HG03469 (cell line): ENCODE results near the gene ERMARD.

Experiments
- ATAC-seq: cut with Tn5 transposase; IDR thresholded peaks from one replicate; pipeline ENCODE4 v1.9.1; 2021; ENCODE audit warnings: mild to moderate bottlenecking, moderate library complexity, moderate number of reproducible peaks; ENCODE audit not compliant: unreplicated experiment

Gene ERMARD

DNA sequence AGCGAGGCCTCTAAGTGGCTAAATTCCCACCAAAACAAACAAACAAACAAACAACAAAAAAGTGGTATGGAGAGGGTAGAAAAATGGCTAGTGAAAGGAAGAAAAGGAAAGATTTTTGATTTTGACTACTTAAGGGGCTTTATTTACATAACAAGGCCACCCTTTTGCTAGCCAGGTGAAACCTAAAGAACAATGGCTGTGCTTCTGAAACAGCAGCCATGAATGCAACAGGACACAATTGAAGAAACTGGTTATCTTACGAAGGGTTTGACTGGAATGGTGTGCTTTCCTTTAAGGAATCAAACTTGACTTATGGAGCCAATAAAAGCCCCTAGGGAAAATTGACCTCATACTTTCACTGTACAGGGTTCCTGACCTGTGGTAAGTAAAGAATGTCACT is 68.9 kb downstream of the ERMARD start:
- no peak for ATAC-seq

DNA sequence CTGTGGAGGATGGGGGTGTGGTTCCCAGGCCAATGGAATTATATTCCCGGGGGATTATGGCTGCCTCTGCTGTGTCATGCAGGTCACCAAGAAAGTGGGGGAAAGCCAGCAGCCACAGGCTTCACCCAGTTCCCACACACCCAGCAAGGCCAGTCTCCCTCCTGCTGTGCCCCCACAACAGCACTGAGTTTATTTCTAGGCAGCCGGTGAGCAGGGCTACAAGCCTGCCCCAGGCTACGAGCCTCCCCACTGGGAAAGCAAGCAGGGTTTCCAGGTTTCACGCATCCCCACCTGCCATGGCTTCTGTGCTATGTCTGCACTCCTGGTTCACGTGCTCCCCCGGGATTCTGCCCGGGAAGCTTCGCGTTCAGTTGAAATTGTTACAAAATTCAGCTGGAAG is 72.6 kb downstream of the ERMARD start:
- no peak for ATAC-seq

DNA sequence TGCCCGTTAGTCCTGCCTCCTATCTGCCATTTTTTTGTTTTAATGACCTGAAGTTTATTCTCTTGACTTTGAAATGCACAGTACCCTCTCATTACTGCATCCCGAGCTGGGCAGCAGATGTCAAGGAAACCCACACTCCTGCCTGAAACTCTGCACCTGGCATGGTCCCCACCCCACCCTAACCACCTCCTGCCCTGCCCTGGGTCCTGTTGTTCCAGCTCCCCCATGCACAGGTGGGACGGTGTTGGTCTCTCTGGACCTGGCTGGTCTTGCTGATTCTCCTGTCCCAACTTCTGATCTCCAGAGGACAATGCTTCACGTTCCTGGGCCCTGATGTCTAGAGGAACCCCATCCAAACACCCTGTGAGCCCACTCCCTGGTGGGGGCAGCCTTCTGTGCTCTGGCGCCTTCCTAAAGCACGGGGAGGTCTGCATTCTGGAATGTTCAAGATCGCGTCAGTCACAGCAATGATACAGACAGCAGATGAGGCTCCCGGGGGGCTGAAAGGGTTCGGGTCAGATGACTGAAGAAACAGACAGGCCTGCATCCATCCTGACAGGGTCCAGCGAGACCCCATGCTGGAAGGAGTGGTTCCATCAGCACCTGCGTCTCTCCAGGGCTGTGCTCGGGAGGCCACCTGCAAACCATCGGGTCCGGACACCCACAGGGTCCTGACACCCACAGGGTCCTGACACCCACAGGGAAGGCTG is 73.6 kb downstream of the ERMARD start:
- no peak for ATAC-seq

DNA sequence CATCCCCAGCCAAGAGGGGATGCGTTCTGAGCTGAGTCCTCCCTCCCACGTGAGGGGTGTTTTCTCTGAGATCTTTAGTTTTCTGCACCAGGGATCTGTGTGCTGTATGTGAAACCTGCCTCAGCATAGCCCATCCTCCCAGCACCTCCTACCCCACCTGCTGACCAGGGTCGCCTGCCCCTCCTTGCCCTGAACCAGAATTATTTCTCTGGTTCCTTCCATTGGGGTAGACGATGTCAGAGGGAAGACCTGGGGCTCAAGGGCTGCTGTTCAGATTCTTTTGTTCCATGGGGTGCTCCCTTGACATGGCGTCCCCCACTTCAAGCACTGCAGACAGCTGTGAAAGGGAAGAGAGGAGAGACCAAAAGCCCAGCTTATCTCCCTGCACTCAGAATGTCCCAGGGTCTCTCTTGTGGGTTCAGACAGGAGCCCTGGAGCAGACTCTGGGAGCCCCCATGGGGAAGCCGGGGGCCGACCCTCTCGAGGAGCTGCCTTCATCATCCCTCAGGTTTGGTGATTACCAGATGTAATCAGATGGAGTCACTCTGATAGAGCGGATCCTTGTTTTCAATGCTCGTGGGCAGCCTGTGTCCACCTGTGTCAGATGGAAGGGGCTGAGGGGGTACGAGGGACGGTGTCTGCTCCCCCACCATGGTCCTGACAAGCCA is 74.3 kb downstream of the ERMARD start:
- no peak for ATAC-seq

DNA sequence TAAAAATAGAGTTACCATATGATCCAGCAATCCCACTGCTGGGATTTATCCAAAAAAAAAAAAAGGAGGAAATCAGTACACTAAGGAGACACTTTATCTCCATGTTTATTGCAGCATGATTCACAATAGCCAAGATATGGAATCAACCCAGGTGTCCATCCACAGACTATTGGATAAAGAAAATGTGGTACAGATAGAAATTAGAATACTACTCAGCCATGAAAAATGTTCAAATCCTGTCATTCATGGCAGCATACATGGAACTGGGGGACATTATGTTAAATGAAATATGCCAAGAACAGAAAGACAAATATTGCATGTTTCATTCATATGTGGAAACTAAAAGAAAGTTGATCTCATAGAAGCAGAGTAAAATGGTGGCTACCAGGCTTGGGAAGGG is 75.3 kb downstream of the ERMARD start:
- no peak for ATAC-seq

DNA sequence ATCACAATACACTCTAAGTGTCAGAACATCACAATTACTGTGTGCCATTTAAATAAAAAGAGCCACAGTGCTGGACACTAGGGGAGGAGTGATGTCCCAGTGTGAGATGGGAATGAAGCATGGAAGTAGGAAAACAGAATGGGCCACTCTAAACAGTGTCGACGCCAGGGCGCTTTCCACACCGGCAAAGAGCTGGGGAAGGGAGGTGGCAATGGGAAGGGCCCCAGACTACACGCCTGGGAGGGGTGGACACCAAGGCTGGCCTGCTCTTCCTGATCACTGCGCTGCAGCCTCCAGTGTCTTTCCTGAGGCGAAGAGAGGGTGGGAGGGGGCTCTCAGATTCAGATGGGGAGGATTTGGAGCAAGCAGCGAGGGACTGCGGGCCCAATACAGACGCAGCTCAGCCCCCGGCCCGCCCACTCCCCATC is 75.9 kb downstream of the ERMARD start:
- no peak for ATAC-seq

DNA sequence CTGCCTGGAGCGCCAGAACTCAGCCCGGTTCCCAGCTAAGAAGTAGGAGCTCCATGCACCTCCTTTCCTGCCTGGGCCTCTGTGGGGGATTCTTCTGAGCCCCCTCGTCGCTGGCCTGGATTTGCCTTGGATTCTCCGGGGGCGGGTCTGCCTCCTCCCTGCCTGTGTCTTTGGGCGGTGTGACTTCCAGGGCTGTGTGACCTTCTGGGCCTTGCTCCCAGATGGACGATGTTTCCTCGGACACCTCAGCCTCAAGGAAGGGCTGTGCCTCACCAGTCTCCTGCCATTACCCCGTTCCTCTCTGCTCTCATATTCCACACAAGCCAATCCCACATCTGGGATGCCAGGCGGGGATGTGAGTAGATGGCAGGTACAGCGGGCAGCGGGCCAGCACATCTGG is 76.8 kb downstream of the ERMARD start:
- ATAC-seq, result no peak

DNA sequence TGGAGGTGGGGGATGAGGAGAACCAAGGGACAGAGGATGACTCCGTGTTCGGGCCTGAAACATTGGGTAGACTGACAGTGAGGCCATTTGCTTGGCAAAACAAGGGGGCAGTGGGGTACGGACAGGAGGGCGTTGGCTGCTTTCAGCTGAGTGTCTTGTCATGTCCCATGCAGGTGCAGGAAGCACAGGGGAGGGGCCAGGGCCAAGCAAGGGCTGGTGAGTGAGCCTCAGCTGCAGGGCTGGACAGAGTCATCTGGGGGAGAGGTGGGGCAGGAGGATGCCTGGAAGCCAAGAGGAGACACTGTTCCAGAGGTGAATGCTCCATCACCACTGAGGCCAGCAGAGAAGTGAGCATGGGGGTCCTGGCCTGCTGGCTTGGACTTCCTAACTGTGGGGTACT is 78.4 kb downstream of the ERMARD start:
- ATAC-seq, result no peak

DNA sequence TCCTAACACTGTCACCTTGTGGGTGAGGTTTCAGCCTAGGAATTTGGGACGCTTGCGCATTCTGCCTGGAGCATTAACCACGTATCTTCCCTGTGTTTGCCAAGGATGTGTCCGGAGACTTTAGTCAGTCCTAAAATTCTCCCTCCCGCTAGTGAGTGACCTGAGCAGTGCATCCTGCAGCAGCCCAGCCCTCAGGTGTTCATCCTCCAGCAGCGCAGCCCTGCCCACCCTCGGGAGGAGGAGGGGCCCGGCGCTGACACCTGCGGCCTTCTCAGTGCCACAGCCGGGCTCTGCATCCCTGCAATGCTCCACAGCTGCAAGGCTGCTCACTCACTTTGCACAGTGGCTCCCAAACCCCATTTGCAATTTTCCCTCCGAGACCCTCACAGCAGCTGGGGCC is 79.5 kb downstream of the ERMARD start:
- ATAC-seq, result no peak
